ENCODE data around the gene GTF3C2.

GRCh38 chr2:27281855-27282559 lies 74.6 kb downstream of the GTF3C2 start, which contains the start of gene TRIM54:
- TF ChIP-seq SMC3 (IDR thresholded peaks at IDR 0.05; ENCODE audit: borderline replicate concordance, low read length) (no peak), KLF5 (IDR thresholded peaks at IDR 0.05; ENCODE audit: partially characterized antibody) (no peak), CTCF (IDR thresholded peaks at IDR 0.05 in 2 of 3, conservative IDR thresholded peaks at IDR 0.05 in 1 of 3; ENCODE audit: control insufficient read depth in 2 of 3, extremely low read depth in 1 of 3, insufficient read depth in 1 of 3, low read depth in 3 of 3, low read length in 3 of 3) (no peak), POLR2A (IDR thresholded peaks at IDR 0.05; ENCODE audit: low read depth, low read length) (no peak), GABPA (IDR thresholded peaks at IDR 0.05; ENCODE audit: low read depth) (no peak), STAT1 (conservative IDR thresholded peaks at IDR 0.05) (no peak), MEF2A (IDR thresholded peaks at IDR 0.05; ENCODE audit: insufficient read depth, low read depth, low read length) (no peak), CHD2 (IDR thresholded peaks at IDR 0.05; ENCODE audit: borderline replicate concordance, low read depth, low read length) (no peak), NRF1 (conservative IDR thresholded peaks at IDR 0.05; ENCODE audit: low read depth, low read length) (no peak)

Measured in GM12878 (cell line).